GM12873 (cell line): ENCODE measurements around the gene HMCN1.

Experiments
- TF ChIP-seq, protein P1 (sequence below): IDR thresholded peaks from 2 replicates; pipeline ENCODE4 v1.5.1; 2012; ENCODE audit warnings: low read depth, mild to moderate bottlenecking, moderate library complexity, low read length, control low read depth; ENCODE audit not compliant: insufficient read depth; ENCODE audit errors: missing control alignments

Gene HMCN1

GRCh38 chr1:186102547-186103148 is 368.5 kb downstream of the HMCN1 start:
- TF ChIP-seq, protein P1, sequence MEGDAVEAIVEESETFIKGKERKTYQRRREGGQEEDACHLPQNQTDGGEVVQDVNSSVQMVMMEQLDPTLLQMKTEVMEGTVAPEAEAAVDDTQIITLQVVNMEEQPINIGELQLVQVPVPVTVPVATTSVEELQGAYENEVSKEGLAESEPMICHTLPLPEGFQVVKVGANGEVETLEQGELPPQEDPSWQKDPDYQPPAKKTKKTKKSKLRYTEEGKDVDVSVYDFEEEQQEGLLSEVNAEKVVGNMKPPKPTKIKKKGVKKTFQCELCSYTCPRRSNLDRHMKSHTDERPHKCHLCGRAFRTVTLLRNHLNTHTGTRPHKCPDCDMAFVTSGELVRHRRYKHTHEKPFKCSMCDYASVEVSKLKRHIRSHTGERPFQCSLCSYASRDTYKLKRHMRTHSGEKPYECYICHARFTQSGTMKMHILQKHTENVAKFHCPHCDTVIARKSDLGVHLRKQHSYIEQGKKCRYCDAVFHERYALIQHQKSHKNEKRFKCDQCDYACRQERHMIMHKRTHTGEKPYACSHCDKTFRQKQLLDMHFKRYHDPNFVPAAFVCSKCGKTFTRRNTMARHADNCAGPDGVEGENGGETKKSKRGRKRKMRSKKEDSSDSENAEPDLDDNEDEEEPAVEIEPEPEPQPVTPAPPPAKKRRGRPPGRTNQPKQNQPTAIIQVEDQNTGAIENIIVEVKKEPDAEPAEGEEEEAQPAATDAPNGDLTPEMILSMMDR = no peak

DNA sequence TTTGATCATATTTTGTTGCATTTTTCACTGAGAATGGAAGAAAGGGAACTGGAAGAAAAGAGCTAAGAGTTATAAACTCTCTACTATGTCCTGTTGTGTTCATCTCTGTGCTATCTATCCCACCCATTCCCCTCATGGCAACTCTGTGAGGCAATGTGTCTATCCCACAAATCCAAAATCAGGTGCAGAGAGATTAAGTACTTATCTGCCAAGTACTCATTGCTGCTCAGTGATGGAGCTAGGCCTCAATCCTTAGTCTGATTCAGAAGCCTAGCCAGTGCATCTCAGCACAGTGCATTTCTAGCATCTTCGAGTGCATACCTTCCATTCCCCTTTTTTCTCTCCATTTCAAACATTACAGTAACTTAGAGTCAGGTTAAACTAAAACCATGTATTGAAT is 370.3 kb downstream of the HMCN1 start:
- TF ChIP-seq, protein P1 = no peak

DNA sequence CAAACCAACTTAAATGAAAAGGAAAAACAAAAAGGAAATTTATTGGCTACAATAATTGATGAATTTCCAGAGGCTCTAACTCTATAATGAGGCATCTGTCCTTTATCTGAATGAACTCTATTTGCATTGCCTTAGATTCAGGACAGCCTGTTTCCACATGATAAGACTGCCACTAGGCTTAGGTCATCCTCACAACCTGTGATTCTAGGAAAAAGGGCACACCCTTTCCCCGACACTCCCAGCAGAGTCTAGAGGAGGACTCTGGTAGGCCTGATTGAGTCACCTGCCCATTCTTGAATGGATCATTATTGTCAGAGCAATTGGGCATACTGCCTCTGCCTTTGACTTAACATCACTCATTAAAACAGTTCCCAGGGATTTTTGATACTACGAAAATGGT is 378.1 kb downstream of the HMCN1 start:
- TF ChIP-seq, protein P1 = no peak

DNA sequence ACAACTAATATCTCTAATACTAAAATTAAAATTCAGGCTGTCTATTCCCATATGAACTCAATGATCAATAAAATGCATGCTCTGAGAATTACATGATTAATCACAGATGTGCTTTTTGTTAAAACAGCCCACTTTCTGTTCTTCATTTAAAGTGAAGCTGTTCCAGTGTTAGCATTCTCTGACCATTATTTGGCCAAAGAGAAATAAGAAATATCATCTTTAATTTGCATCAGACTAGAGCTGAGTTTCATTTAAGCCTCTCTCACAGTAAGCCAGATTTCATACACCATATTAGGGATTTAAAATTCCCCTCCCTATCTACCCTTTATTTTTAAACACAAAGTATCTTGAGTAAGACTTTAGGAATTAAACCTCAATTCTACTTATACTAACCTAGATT is 379.3 kb downstream of the HMCN1 start:
- TF ChIP-seq, protein P1 = no peak

GRCh38 chr1:186118724-186119123 is 384.5 kb downstream of the HMCN1 start:
- TF ChIP-seq, protein P1 = no peak

- TF ChIP-seq, protein P1 = no peak
Observed at GRCh38 chr1:186122837-186123236, 388.6 kb downstream of the HMCN1 start.

DNA sequence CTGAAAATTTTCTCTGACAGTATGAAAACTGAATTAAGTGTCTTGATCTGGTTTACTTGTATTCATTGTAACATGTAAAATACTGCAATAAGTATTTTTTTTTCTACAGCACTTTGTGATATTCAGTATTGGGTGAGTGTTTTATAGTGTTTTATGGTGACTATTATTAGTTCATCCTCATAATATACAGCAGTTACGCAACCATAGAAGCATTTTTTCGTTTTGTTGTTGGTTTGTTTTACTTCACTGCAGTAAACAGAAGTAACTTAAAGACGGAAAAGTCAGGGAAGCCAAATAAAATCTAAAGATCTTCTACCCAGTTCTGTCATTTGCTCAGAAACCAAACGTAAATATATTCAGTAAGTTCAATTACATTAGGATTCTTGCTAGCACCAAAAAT is 390.8 kb downstream of the HMCN1 start:
- TF ChIP-seq, protein P1 = no peak
